ENCODE measurements around the gene STAMBPL1.
A peak's percentile ranks its signal among the peaks of the same experiment; 100 is the strongest.

The STAMBPL1 gene

DNA sequence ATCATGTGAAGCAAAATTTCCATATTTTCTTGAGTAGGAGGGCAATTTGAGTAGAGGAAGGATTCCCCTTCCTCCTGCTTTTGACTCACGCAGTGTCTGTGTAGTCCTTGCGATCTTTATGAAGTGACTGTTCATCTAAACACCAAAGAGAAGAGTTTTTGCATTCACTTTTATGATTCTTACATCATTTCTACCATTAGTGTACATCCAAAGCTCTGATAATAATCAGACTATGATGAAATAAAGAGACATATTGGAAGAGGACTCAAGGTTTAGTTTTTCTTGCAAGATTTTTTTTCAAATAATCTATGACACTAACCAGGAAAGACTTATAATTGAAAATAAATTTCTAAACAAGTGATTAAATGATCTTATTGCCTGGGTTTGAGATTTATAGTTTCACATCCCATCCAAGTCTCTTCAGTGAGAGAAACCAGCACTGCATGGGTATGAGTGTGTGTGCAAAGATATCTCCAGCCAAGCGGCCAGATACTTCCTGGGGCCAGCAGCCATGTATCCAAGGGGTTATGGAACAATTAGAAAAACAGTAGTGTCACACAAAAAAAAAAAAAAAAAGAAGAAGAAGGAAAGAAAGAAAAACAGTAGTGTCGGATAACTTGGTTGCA, 74.5 kb downstream of the STAMBPL1 start:
- no peak for DNase-seq

DNA sequence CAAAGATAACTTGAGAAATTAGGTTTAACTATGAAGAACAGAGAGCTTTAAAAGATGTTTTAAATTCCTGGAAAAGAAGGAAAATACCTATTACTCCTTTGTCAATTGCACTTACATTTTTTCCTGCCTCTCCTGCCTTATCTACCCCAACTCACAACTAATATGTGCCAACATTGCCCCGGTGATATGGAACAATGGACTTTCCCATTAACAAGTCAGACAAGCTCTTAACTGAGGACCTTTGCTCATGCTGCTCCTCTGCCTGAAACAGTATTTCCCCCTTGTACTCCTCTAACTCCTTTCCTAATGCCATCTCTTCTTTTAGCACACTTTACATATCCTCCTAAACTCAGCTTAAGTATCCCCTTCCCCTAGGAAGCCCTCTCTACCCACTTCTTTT, 77.3 kb downstream of the STAMBPL1 start:
- DNase-seq = no peak

DNA sequence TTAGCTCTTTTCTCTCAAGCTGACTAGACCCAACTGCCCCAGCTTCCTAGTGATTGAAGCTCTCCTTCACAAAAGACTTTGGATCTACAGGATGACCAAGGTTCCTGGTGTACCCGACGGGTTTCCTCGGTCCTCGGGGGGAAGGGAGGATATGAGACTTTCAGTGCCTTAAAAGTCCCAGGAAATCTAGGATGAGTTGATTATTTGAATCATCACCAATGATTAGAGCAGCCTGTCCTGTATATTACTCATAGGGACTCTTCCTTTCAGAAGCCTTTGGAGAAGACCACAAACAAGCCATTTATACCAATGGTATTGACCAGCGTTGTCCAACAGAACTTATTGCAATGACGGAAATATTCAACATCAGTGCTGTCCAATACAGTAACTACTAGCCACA, 78.7 kb downstream of the STAMBPL1 start:
- no peak for DNase-seq

GRCh38 chr10:88960802-88961201, 80.8 kb downstream of the STAMBPL1 start:
- DNase-seq = no peak

DNA sequence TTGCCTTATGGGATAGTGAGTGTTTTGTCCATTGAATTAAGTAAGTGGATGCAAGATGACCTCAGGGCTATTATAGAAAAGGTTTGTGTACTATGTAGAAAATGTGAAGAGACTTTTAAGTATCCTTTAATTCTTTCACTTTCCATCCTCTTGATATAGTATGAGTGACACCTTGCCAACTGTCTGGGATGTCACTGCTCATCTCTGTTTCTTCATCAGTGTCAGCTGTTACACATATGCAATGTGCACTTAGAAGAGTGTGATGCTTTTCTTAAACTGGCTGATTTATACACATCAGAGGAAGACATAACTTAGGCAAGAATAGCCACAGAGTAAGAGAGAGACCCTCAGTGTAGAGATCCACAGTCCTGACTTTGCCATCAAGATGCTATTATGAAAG, 81.2 kb downstream of the STAMBPL1 start:
- no peak for DNase-seq

DNA sequence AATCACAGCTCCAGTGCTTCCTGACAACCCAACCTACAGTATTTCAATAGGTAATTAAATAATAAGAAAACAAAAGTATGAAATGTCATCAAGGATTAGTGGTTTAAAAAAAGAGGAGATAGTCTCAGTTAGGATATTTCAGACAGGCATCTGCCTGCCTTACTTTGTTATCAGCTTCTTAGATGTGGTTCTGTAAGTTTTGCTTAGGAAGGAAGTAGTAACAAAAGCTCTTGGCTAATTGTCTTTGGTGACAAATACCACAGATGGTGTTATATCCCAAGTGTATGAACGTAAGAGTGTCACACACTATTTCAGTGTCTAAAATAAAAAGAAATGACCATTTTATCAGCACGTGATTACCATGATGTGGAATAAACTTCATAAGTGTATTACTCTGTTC, 82.3 kb downstream of the STAMBPL1 start:
- DNase-seq = no peak

DNA sequence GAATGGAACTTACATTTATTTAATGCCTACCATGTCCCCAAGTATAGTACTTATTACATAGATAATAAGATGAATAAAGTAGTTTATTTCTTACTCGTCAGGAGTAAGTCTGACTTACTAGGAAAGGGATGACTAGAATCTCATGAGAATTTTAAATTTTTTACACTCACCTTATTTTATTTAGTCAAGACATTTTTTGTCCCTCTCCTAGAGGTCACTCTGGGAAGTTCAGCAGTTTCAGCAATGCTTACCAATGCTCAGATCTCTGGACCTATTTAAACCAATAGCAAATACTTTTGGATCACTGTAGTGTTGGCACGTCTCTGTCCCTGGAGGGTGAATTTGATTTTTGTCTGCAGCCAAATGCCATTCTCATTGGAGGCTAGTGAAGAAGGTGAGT, 83.3 kb downstream of the STAMBPL1 start:
- DNase-seq = no peak

DNA sequence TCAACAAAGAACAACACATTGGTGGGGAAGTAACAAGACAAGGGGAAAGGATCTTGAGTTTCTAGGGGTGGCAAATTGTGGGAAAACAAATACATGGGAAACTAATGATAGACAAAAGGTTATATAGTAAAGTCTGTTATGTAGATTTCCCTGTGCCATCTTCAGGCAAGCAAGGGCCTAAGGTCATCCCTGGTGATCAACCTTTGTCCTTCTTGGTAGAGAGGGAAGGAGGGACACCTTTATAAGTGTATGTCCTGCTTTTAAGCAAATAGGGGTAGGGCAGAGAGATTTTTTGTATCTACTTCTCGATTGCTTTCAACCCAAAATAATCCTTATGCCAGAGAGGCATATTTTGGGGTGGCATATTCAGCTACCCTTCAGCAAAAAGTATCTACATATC, 84.3 kb downstream of the STAMBPL1 start:
- no peak for DNase-seq

DNA sequence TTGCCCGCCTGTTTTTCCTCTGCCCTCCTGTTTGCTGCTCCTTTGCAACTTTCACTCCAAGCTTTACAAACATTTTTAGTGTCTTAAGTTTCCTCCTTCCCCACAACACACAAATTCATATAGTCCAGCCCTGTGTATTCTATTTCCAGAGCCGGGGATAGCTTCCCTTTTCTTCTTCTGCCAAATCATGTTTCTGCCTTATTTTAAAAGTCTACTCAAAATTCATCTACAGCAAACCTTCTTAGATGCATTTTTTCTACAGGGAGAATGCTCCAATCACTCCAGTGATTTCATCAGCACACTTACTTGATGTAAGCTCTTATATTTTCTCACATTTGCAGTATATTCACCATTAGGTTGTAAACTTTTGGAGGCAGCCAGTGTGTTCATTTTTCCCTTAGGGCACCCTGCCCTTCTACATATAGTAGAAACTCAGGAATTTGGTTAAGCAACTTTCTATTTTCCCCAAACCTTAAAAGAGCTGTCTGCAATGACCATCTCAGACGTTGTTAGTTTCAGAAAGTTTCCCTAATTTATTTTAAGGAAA, 84.9 kb downstream of the STAMBPL1 start:
- no peak for DNase-seq

DNA sequence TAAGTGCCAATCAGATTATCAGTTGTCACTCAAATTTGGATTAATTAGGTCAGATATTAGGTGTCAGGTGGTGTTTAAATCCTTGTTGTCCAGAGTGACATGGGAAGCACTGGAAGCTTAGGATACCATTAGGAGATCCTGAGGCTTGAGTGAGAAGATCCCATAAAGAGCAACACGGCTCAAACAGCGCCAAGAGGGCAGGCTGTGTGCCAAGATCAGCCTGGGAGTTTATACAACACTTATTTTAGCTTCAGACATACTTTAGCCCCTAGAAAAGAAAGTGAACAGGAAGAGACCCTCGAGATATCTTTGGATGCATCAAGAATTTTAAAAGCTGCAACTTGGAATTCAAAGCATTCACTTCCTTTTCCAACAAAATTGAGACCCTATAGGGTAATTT, 86.8 kb downstream of the STAMBPL1 start:
- DNase-seq = no peak

GRCh38 chr10:88968391-88968790, 88.3 kb downstream of the STAMBPL1 start:
- DNase-seq = no peak

GRCh38 chr10:88971221-88972061, 91.4 kb downstream of the STAMBPL1 start:
- DNase-seq = peak; percentile 49

All from DMS53 (cell line).